ENCODE measurements around the gene PFDN6. TPM values are rescaled to one million over a fixed set of nuclear protein-coding genes. Genes with fewer than 3 reads are reported as not detected.
A peak's percentile ranks its signal among the peaks of the same experiment; 100 is the strongest.

PFDN6 gene
- total and polyA plus RNA-seq, 2 of the 13 experiments (the other 11 are each of a cell fraction or from before 2014, with no cell fraction given), result 75.5 to 87.0 TPM

DNA sequence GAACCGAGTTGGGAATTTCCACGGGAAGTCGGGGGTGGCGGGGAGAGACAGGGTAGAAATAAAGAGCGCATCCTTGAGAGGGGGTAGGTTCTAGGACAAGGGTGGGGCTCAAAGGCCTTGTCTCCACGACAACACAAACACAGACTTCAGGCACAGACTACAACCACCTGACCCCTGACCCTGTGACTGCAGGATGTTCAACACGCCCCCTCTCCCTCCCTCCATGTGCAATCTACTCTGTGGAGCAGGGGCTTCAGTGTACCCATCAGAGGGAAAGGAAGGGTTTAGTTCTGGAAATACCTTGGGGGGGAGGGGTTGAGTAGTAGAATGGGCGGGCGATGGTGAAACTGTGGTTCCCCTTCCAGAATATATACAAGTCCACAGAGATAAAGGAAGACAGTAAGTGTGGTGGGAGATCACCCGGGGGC, 25.1 kb downstream of the PFDN6 start (continued):
- TF ChIP-seq NR2F1 (CRISPR knock-in tag; IDR thresholded peaks at IDR 0.05) (peak; percentile 67 to 77), JUND (CRISPR knock-in tag; IDR thresholded peaks at IDR 0.05) (no peak), SRY (CRISPR knock-in tag; IDR thresholded peaks at IDR 0.05) (no peak), HIVEP1 (CRISPR knock-in tag; IDR thresholded peaks at IDR 0.05) (no peak), TEAD2 (CRISPR knock-in tag; IDR thresholded peaks at IDR 0.05) (no peak), ZNF460 (CRISPR knock-in tag; IDR thresholded peaks at IDR 0.05; ENCODE audit: borderline replicate concordance) (no peak), GABPA (IDR thresholded peaks at IDR 0.05; ENCODE audit: low read depth, low read length) (no peak), GABPA (CRISPR knock-in tag; IDR thresholded peaks at IDR 0.05; ENCODE audit: low read depth) (peak; percentile 42; the same call in 1 of the 2 replicates), AGO1 (IDR thresholded peaks at IDR 0.05; ENCODE audit: low read depth, low read length, poor library complexity, severe bottlenecking) (no peak), MAZ (IDR thresholded peaks at IDR 0.05; ENCODE audit: borderline replicate concordance, low read depth, low read length) (0 out of 2 replicates have a peak, but pooled peaks have one; percentile 28), MAZ (CRISPR knock-in tag; IDR thresholded peaks at IDR 0.05; ENCODE audit: low read depth) (0 out of 2 replicates have a peak, but pooled peaks have one; percentile 9), MED1 (CRISPR knock-in tag; IDR thresholded peaks at IDR 0.05) (0 out of 2 replicates have a peak, but pooled peaks have one; percentile 23)
- TF ChIP-seq, protein P1, sequence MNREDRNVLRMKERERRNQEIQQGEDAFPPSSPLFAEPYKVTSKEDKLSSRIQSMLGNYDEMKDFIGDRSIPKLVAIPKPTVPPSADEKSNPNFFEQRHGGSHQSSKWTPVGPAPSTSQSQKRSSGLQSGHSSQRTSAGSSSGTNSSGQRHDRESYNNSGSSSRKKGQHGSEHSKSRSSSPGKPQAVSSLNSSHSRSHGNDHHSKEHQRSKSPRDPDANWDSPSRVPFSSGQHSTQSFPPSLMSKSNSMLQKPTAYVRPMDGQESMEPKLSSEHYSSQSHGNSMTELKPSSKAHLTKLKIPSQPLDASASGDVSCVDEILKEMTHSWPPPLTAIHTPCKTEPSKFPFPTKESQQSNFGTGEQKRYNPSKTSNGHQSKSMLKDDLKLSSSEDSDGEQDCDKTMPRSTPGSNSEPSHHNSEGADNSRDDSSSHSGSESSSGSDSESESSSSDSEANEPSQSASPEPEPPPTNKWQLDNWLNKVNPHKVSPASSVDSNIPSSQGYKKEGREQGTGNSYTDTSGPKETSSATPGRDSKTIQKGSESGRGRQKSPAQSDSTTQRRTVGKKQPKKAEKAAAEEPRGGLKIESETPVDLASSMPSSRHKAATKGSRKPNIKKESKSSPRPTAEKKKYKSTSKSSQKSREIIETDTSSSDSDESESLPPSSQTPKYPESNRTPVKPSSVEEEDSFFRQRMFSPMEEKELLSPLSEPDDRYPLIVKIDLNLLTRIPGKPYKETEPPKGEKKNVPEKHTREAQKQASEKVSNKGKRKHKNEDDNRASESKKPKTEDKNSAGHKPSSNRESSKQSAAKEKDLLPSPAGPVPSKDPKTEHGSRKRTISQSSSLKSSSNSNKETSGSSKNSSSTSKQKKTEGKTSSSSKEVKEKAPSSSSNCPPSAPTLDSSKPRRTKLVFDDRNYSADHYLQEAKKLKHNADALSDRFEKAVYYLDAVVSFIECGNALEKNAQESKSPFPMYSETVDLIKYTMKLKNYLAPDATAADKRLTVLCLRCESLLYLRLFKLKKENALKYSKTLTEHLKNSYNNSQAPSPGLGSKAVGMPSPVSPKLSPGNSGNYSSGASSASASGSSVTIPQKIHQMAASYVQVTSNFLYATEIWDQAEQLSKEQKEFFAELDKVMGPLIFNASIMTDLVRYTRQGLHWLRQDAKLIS (CRISPR knock-in tag; IDR thresholded peaks at IDR 0.05), result no peak
- TF ChIP-seq, protein P2, sequence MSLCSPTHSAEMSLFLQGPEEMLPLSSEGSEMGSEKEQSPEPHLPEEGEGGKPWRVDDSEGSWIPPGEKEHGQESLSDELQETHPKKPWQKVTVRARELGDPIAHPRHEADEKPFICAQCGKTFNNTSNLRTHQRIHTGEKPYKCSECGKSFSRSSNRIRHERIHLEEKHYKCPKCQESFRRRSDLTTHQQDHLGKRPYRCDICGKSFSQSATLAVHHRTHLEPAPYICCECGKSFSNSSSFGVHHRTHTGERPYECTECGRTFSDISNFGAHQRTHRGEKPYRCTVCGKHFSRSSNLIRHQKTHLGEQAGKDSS (CRISPR knock-in tag; IDR thresholded peaks at IDR 0.05; ENCODE audit: borderline replicate concordance, low read depth), result peak; percentile 44; the same call in 1 of the 2 replicates
- TF ChIP-seq, protein P3, sequence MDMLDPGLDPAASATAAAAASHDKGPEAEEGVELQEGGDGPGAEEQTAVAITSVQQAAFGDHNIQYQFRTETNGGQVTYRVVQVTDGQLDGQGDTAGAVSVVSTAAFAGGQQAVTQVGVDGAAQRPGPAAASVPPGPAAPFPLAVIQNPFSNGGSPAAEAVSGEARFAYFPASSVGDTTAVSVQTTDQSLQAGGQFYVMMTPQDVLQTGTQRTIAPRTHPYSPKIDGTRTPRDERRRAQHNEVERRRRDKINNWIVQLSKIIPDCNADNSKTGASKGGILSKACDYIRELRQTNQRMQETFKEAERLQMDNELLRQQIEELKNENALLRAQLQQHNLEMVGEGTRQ (IDR thresholded peaks at IDR 0.05; ENCODE audit: low read depth, low read length), result 0 out of 2 replicates have a peak, but pooled peaks have one; percentile 27
- TF ChIP-seq, protein P3 (CRISPR knock-in tag; IDR thresholded peaks at IDR 0.05; ENCODE audit: borderline replicate concordance), result no peak
- TF ChIP-seq, protein P4, sequence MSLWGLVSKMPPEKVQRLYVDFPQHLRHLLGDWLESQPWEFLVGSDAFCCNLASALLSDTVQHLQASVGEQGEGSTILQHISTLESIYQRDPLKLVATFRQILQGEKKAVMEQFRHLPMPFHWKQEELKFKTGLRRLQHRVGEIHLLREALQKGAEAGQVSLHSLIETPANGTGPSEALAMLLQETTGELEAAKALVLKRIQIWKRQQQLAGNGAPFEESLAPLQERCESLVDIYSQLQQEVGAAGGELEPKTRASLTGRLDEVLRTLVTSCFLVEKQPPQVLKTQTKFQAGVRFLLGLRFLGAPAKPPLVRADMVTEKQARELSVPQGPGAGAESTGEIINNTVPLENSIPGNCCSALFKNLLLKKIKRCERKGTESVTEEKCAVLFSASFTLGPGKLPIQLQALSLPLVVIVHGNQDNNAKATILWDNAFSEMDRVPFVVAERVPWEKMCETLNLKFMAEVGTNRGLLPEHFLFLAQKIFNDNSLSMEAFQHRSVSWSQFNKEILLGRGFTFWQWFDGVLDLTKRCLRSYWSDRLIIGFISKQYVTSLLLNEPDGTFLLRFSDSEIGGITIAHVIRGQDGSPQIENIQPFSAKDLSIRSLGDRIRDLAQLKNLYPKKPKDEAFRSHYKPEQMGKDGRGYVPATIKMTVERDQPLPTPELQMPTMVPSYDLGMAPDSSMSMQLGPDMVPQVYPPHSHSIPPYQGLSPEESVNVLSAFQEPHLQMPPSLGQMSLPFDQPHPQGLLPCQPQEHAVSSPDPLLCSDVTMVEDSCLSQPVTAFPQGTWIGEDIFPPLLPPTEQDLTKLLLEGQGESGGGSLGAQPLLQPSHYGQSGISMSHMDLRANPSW (CRISPR knock-in tag; IDR thresholded peaks at IDR 0.05; ENCODE audit: borderline replicate concordance), result no peak
- TF ChIP-seq, protein P5, sequence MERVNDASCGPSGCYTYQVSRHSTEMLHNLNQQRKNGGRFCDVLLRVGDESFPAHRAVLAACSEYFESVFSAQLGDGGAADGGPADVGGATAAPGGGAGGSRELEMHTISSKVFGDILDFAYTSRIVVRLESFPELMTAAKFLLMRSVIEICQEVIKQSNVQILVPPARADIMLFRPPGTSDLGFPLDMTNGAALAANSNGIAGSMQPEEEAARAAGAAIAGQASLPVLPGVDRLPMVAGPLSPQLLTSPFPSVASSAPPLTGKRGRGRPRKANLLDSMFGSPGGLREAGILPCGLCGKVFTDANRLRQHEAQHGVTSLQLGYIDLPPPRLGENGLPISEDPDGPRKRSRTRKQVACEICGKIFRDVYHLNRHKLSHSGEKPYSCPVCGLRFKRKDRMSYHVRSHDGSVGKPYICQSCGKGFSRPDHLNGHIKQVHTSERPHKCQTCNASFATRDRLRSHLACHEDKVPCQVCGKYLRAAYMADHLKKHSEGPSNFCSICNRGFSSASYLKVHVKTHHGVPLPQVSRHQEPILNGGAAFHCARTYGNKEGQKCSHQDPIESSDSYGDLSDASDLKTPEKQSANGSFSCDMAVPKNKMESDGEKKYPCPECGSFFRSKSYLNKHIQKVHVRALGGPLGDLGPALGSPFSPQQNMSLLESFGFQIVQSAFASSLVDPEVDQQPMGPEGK (CRISPR knock-in tag; IDR thresholded peaks at IDR 0.05), result peak; percentile 81
